ENCODE results near the gene CYP3A7.
"Not testable (repeated sequence)": the region's sequence is repeated elsewhere in the genome, so short reads cannot be mapped to it uniquely, and the experiment has no call there.

CYP3A7 gene

GRCh38 chr7:99665312-99666012 is 69.5 kb downstream of the CYP3A7 start:
- no peak for DNase-seq

- DNase-seq = not testable (repeated sequence)
Measured at GRCh38 chr7:99657879-99658278, 77.1 kb downstream of the CYP3A7 start.
